ENCODE data around the gene MYO7A.

The MYO7A gene

GRCh38 chr11:77249427-77249826 lies 121.4 kb downstream of the MYO7A start:
- H3K27ac Mint-ChIP-seq, result no peak overlapping the region

DNA sequence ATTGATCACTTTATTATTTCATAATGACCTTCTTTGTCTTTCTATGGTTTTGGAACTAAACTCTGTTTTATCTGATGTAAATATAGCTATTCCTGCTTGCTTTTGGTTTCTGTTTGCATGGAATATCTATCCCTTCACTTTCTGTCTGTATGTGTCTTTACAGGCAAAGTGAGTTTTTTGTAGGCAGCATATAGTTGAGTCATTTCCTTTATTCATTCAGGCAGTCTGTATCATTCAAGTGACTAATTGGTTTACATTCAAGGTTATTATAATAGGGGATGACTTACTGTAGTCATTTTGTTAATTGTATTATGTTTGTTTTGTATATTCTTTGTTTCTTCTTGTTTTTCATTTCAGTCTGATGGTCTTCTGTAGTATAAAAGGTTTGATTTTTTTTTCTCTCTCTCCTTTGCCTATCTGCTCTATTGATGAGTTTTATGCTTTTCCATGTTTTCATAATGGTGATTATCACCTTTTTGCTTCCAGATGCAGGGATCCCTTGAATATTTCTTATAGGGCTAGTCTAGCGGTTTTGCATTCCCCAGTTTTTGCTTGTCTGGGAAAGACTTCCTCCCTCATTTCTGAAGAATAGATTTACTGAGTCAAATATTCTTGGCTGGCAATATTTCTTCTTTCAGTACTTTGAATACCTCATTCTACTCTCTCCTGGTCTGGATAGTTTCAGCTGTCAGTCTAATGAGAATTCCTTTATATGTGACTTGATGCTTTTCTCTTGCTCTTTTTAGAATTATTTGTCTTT lies 123.0 kb downstream of the MYO7A start:
- no peak overlapping the region for H3K4me3 Mint-ChIP-seq
- peaks cover 3% of the 10 kb centered on the region for H3K36me3 Mint-ChIP-seq (ENCODE audit: low read depth)
- peak overlapping the region; percentile 43 for H3K27ac Mint-ChIP-seq
- peaks cover 23% of the 10 kb centered on the region for H3K9me3 Mint-ChIP-seq
- DNase-seq, result no peak
- H3K27me3 Mint-ChIP-seq, result peaks cover 3% of the 10 kb centered on the region
- ATAC-seq, result peak; percentile 91
- peaks cover 23% of the 10 kb centered on the region for H3K4me1 Mint-ChIP-seq

More at GRCh38 chr11:77249427-77249826, 121.4 kb downstream of the MYO7A start:
- H3K36me3 Mint-ChIP-seq (ENCODE audit: low read depth), result peaks cover 3% of the 10 kb centered on the region
- no peak for ATAC-seq
- H3K4me3 Mint-ChIP-seq, result no peak overlapping the region
- DNase-seq, result no peak
- H3K9me3 Mint-ChIP-seq, result peaks cover 23% of the 10 kb centered on the region
- H3K4me1 Mint-ChIP-seq, result peaks cover 30% of the 10 kb centered on the region
- H3K27me3 Mint-ChIP-seq, result no peaks in the 10 kb centered on the region

- Mint-ChIP-seq H3K27ac (no peak overlapping the region), H3K36me3 (ENCODE audit: low read depth) (peaks cover 3% of the 10 kb centered on the region), H3K27me3 (peaks cover 3% of the 10 kb centered on the region), H3K4me1 (peaks cover 23% of the 10 kb centered on the region), H3K9me3 (peaks cover 23% of the 10 kb centered on the region), H3K4me3 (no peak overlapping the region)
- ATAC-seq (no peak), DNase-seq (no peak)
Measured at GRCh38 chr11:77252555-77253270, 124.7 kb downstream of the MYO7A start.

- Mint-ChIP-seq H3K4me1 (peaks cover 23% of the 10 kb centered on the region), H3K4me3 (no peak overlapping the region), H3K27me3 (peaks cover 3% of the 10 kb centered on the region), H3K9me3 (peaks cover 23% of the 10 kb centered on the region), H3K36me3 (ENCODE audit: low read depth) (peaks cover 3% of the 10 kb centered on the region), H3K27ac (no peak overlapping the region)
- ATAC-seq (no peak), DNase-seq (no peak)
Measured at GRCh38 chr11:77253690-77254089, 125.6 kb downstream of the MYO7A start.

- H3K4me3 Mint-ChIP-seq, result no peak overlapping the region
- no peak overlapping the region for H3K27ac Mint-ChIP-seq
- DNase-seq (no peak), ATAC-seq (no peak)
- peaks cover 19% of the 10 kb centered on the region for H3K9me3 Mint-ChIP-seq
- H3K27me3 Mint-ChIP-seq, result peaks cover 18% of the 10 kb centered on the region
- peaks cover 2% of the 10 kb centered on the region for H3K36me3 Mint-ChIP-seq (ENCODE audit: low read depth)
- no peaks in the 10 kb centered on the region for H3K4me1 Mint-ChIP-seq
Measured at GRCh38 chr11:77259641-77260040, 131.6 kb downstream of the MYO7A start.

DNA sequence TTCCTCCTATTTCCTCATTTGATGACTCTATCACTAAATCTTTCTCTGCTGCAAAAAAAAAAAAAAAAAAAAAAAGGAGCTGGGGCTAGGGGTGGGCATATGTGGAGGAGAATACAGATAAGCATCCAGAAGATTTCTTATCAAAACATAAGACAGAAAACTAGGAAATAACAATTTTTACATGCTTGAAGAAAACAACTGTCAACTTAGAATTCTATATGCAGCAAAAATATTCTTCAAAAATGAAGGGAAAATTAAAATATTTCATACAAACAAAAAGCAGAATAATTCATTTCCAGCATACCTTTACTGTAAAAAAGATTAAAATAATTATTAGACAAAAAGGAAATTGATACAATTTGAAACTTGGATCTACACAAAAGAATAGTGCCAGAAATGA lies 134.8 kb downstream of the MYO7A start:
- H3K36me3 Mint-ChIP-seq (ENCODE audit: low read depth), result peaks cover 2% of the 10 kb centered on the region
- H3K9me3 Mint-ChIP-seq, result peaks cover 19% of the 10 kb centered on the region
- no peak for ATAC-seq
- peaks cover 1% of the 10 kb centered on the region for H3K4me1 Mint-ChIP-seq
- no peak for DNase-seq
- H3K4me3 Mint-ChIP-seq, result no peak overlapping the region
- H3K27ac Mint-ChIP-seq, result no peak overlapping the region
- H3K27me3 Mint-ChIP-seq, result peaks cover 15% of the 10 kb centered on the region

Data from activated naive CD8-positive, alpha-beta T cell treated with anti-CD3 and anti-CD28 coated beads, Interleukin-2, amount 50 U/mL, for 24 hours (primary cell).